DOHH2 (cell line): ENCODE results near the gene IZUMO4.

Experiments used
- H3F3A ChIP-seq: fragments of 200-600 bp; sonication (generic), shearing (Covaris generic); 2 replicates; pipeline ENCODE4 v1.6.0; 2016; ENCODE audit warnings: antibody characterized with exemption, mild to moderate bottlenecking; ENCODE audit not compliant: control insufficient read depth, insufficient read depth
- H3K27ac ChIP-seq: fragments of 200-600 bp; sonication (generic); 2 replicates; pipeline ENCODE4 v1.5.1; 2014; ENCODE audit warnings: low read depth, mild to moderate bottlenecking, low read length, moderate library complexity
- H3K27me3 ChIP-seq: fragments of 200-600 bp; sonication (generic); 2 replicates; pipeline ENCODE4 v1.6.1; 2014; ENCODE audit warnings: mild to moderate bottlenecking, low read length, mixed read lengths; ENCODE audit not compliant: control insufficient read depth
- H3K36me3 ChIP-seq: fragments of 200-600 bp; sonication (generic); 2 replicates; pipeline ENCODE4 v1.6.1; 2014; ENCODE audit warnings: mild to moderate bottlenecking, low read length, moderate library complexity, mixed read lengths; ENCODE audit not compliant: control insufficient read depth
- H3K4me1 ChIP-seq: fragments of 200-600 bp; sonication (generic); 2 replicates; pipeline ENCODE4 v1.6.1; 2014; ENCODE audit warnings: mild to moderate bottlenecking, low read length, mixed read lengths; ENCODE audit not compliant: control insufficient read depth
- H3K4me2 ChIP-seq: fragments of 200-600 bp; sonication (generic); 2 replicates; pipeline ENCODE4 v1.6.0; 2014; ENCODE audit warnings: mild to moderate bottlenecking, low read length, moderate library complexity
- H3K4me3 ChIP-seq: fragments of 200-600 bp; sonication (generic); 2 replicates; pipeline ENCODE4 v1.5.1; 2014; ENCODE audit warnings: mild to moderate bottlenecking, low read length, mixed read lengths
- H3K79me2 ChIP-seq: fragments of 200-600 bp; sonication (generic); 2 replicates; pipeline ENCODE4 v1.6.1; 2014; ENCODE audit warnings: mild to moderate bottlenecking, low read length, mixed read lengths; ENCODE audit not compliant: control insufficient read depth
- H3K9me2 ChIP-seq: fragments of 200-600 bp; sonication (generic); replicated peaks from 2 replicates; pipeline ENCODE4 v1.6.1; 2014; ENCODE audit warnings: mild to moderate bottlenecking, low read length, mixed read lengths; ENCODE audit not compliant: control insufficient read depth
- H3K9me3 ChIP-seq: fragments of 200-600 bp; sonication (generic); 2 replicates; pipeline ENCODE4 v1.6.1; 2014; ENCODE audit warnings: antibody characterized with exemption, low read length, mixed read lengths; ENCODE audit not compliant: control insufficient read depth, insufficient read depth
- H4K20me1 ChIP-seq: fragments of 200-600 bp; sonication (generic); 2 replicates; pipeline ENCODE4 v1.6.0; 2014; ENCODE audit warnings: low read depth, mild to moderate bottlenecking, antibody characterized with exemption, low read length, moderate library complexity; ENCODE audit not compliant: control insufficient read depth, insufficient read depth
- CTCF ChIP-seq: fragments of 200-600 bp; sonication (generic); IDR thresholded peaks from one replicate; pipeline ENCODE4 v1.5.1; 2014; ENCODE audit warnings: antibody characterized with exemption, mild to moderate bottlenecking, low read depth, low read length; ENCODE audit not compliant: poor library complexity, severe bottlenecking
- EZH2phosphoT487 ChIP-seq: fragments of 200-600 bp; sonication (generic); IDR thresholded peaks from 2 replicates; pipeline ENCODE4 v1.6.1; 2017; ENCODE audit warnings: borderline replicate concordance, mild to moderate bottlenecking, antibody characterized with exemption, low read length, moderate library complexity, mixed read lengths

IZUMO4 gene

GRCh38 chr19:2117215-2117960 is 20.7 kb downstream of the IZUMO4 start:
- H3K4me2 ChIP-seq = no peak overlapping the region
- H4K20me1 ChIP-seq = no peaks in the 10 kb centered on the region
- no peaks in the 10 kb centered on the region for H3K4me1 ChIP-seq
- H3K79me2 ChIP-seq = no peaks in the 10 kb centered on the region
- no peaks in the 10 kb centered on the region for H3K9me3 ChIP-seq
- TF ChIP-seq CTCF = no peak
- TF ChIP-seq EZH2phosphoT487 = no peak
- no peak overlapping the region for H3K4me3 ChIP-seq
- no peak overlapping the region for H3K27ac ChIP-seq
- H3K27me3 ChIP-seq = no peaks in the 10 kb centered on the region
- no peaks in the 10 kb centered on the region for H3K9me2 ChIP-seq
- no peaks in the 10 kb centered on the region for H3F3A ChIP-seq
- H3K36me3 ChIP-seq = peaks cover 82% of the 10 kb centered on the region

GRCh38 chr19:2118438-2118837 is 21.7 kb downstream of the IZUMO4 start:
- H3K4me2 ChIP-seq = no peak overlapping the region
- no peak overlapping the region for H3K4me3 ChIP-seq
- no peaks in the 10 kb centered on the region for H3K79me2 ChIP-seq
- no peaks in the 10 kb centered on the region for H3F3A ChIP-seq
- H3K9me3 ChIP-seq = no peaks in the 10 kb centered on the region
- H3K9me2 ChIP-seq = no peaks in the 10 kb centered on the region
- TF ChIP-seq EZH2phosphoT487 (no peak), CTCF (no peak)
- H3K27me3 ChIP-seq = no peaks in the 10 kb centered on the region
- no peak overlapping the region for H3K27ac ChIP-seq
- no peaks in the 10 kb centered on the region for H4K20me1 ChIP-seq
- H3K4me1 ChIP-seq = no peaks in the 10 kb centered on the region
- H3K36me3 ChIP-seq = peaks cover 86% of the 10 kb centered on the region

- H3K4me3 ChIP-seq = no peak overlapping the region
- H3K79me2 ChIP-seq = no peaks in the 10 kb centered on the region
- H3K9me3 ChIP-seq = no peaks in the 10 kb centered on the region
- no peaks in the 10 kb centered on the region for H4K20me1 ChIP-seq
- H3K9me2 ChIP-seq = no peaks in the 10 kb centered on the region
- H3K27ac ChIP-seq = no peak overlapping the region
- no peaks in the 10 kb centered on the region for H3K27me3 ChIP-seq
- H3K36me3 ChIP-seq = peaks cover 77% of the 10 kb centered on the region
- TF ChIP-seq EZH2phosphoT487 (no peak), CTCF (no peak)
- H3F3A ChIP-seq = no peaks in the 10 kb centered on the region
- no peak overlapping the region for H3K4me2 ChIP-seq
- H3K4me1 ChIP-seq = no peaks in the 10 kb centered on the region
Observed at GRCh38 chr19:2119921-2120785, 23.4 kb downstream of the IZUMO4 start.
